HFF-Myc (cell line): ENCODE measurements around the gene CENPI.

ENCODE experiments used
- DNase-seq: peaks from one replicate; pipeline ENCODE4 v3.0.0-alpha.2; 2011; ENCODE audit warnings: low read depth; ENCODE audit errors: extremely low read depth
- H3K4me3 ChIP-seq: replicated peaks from 2 replicates; pipeline ENCODE4 v1.5.1; 2011; ENCODE audit warnings: low read depth, mild to moderate bottlenecking, control low read depth, low read length
- CTCF ChIP-seq: IDR thresholded peaks from 2 replicates; pipeline ENCODE4 v1.5.1; 2012; ENCODE audit warnings: mild to moderate bottlenecking, low read depth, low read length, control low read depth; ENCODE audit errors: missing control alignments

CENPI gene

GRCh38 chrX:101071582-101071981 is 26.4 kb upstream of the CENPI start:
- no peak for TF ChIP-seq CTCF
- no peak for DNase-seq

GRCh38 chrX:101078716-101079598 is 19.0 kb upstream of the CENPI start, which contains the start of gene TMEM35A:
TMEM35A (plus strand) TSS chrX:101078879; CDS start chrX:101079003, 124 bp downstream.
- TF ChIP-seq CTCF, result no peak
- peak within 1 kb of the TSS; percentile 43 for H3K4me3 ChIP-seq
- no peak for DNase-seq

More at GRCh38 chrX:101071582-101071981, 26.4 kb upstream of the CENPI start:
- no peak overlapping the region for H3K4me3 ChIP-seq

- DNase-seq, result no peak
- TF ChIP-seq CTCF, result no peak
- H3K4me3 ChIP-seq, result peak overlapping the region; percentile 43
Observed at GRCh38 chrX:101079736-101080270, 18.2 kb upstream of the CENPI start.

- no peak overlapping the region; the same call in 1 of the 2 replicates for H3K4me3 ChIP-seq
- TF ChIP-seq CTCF, result no peak
- no peak for DNase-seq
Observed at GRCh38 chrX:101080326-101081124, 17.5 kb upstream of the CENPI start.

GRCh38 chrX:101081231-101081630 is 16.8 kb upstream of the CENPI start:
- DNase-seq, result no peak
- TF ChIP-seq CTCF, result no peak
- no peak overlapping the region for H3K4me3 ChIP-seq

GRCh38 chrX:101091817-101092216 is 6.2 kb upstream of the CENPI start:
- no peak for TF ChIP-seq CTCF
- no peak overlapping the region for H3K4me3 ChIP-seq
- DNase-seq, result no peak
